GM13976 (cell line): ENCODE results near the gene MLANA.

ENCODE experiments used
- DNase-seq: peaks from one replicate; pipeline ENCODE4 v3.0.0; 2012; ENCODE audit warnings: low spot score
- CTCF ChIP-seq: IDR thresholded peaks from 2 replicates; pipeline ENCODE4 v1.5.1; 2012; ENCODE audit warnings: borderline replicate concordance, mild to moderate bottlenecking; ENCODE audit not compliant: insufficient read depth; ENCODE audit errors: extremely low read depth, missing control alignments, control extremely low read depth
- in situ Hi-C: fragments of 300-500 bp; cut with MboI; formaldehyde crosslinking; loops from one replicate; pipeline ENCODE4 v1.12.0; 2022; ENCODE audit warnings: low sequenced_read_pairs, mixed read lengths, inconsistent platforms; ENCODE audit not compliant: unreplicated experiment

MLANA gene

GRCh38 chr9:5846501-5846921, 44.2 kb upstream of the MLANA start:
- no peak for TF ChIP-seq CTCF
- DNase-seq = no peak
- in situ Hi-C loops = no loop called here

- no peak for DNase-seq
- no peak for TF ChIP-seq CTCF
- in situ Hi-C loops = no loop called here
Observed at GRCh38 chr9:5848372-5848882, 42.3 kb upstream of the MLANA start.

GRCh38 chr9:5850724-5851122, 40.0 kb upstream of the MLANA start:
- DNase-seq = no peak
- in situ Hi-C loops = no loop called here
- TF ChIP-seq CTCF = no peak

GRCh38 chr9:5851445-5851844, 39.2 kb upstream of the MLANA start:
- peak; percentile 73 for DNase-seq
- in situ Hi-C loops = no loop called here
- no peak for TF ChIP-seq CTCF

GRCh38 chr9:5852987-5853386, 37.7 kb upstream of the MLANA start:
- in situ Hi-C loops = no loop called here
- TF ChIP-seq CTCF = no peak
- no peak for DNase-seq

- DNase-seq = no peak
- in situ Hi-C loops = no loop called here
- no peak for TF ChIP-seq CTCF
Observed at GRCh38 chr9:5853617-5854016, 37.1 kb upstream of the MLANA start.
